ENCODE data around the gene DCST2. TPM values are rescaled to one million over a fixed set of nuclear protein-coding genes. Genes with fewer than 3 reads are reported as not detected.

Gene DCST2
- polyA plus RNA-seq, 2 of the 4 experiments (the other 2 are of a cell fraction) = 0.23 to 1.0 TPM

DNA sequence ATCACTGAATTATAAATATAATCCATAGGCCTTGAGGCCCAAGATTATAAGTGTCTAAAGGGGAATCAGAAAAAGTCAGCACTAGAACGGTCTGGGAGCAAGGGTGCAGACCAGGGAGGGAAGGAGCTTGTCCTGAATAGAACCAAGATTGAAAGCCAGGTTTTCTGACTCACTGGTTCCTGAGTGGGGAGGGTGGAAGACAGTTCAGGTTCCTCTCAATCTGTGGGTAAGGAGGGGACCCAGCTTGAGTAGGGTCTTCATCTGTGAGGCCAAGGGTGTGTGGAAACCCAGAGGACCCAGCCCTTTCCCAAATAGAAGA lies 39.4 kb downstream of the DCST2 start:
- ChIA-PET POLR2A (interaction anchor here (1.2 to 6.0 kb wide), 4 partner anchors 11 to 38 kb away, joined by 4 to 91 read pairs (median 12); partner anchors contain the start of genes CKS1B, FLAD1, PBXIP1 and SHC1), CTCF (interaction anchor here (1.4 kb wide), 1 partner anchor 90 kb away, joined by 7 read pairs; no protein-coding TSS in a partner anchor)
- no peak overlapping the region for H3K4me2 ChIP-seq
- H3K4me3 ChIP-seq = no peak overlapping the region
- ATAC-seq = no peak
- WGBS (ENCODE audit: missing lambda C conversion rate) = 62% methylated on average over 1 of the region's 1 CpG
- no peak for FAIRE-seq
- peaks cover 36% of the 10 kb centered on the region for H3K4me1 ChIP-seq
- H3K9me3 ChIP-seq = no peaks in the 10 kb centered on the region
- H3K27ac ChIP-seq = peak overlapping the region; percentile 35 to 63; a peak in 4 of 6 replicates
- no peak for DNase-seq (ENCODE audit: low read depth in 1 of 2, low spot score in 1 of 2)
- no peak for TF ChIP-seq PHF8 (IDR thresholded peaks at IDR 0.05; ENCODE audit: borderline replicate concordance, low read depth)
- no peak for TF ChIP-seq CHD4 (IDR thresholded peaks at IDR 0.05; ENCODE audit: borderline replicate concordance)
- TF ChIP-seq, protein P1, sequence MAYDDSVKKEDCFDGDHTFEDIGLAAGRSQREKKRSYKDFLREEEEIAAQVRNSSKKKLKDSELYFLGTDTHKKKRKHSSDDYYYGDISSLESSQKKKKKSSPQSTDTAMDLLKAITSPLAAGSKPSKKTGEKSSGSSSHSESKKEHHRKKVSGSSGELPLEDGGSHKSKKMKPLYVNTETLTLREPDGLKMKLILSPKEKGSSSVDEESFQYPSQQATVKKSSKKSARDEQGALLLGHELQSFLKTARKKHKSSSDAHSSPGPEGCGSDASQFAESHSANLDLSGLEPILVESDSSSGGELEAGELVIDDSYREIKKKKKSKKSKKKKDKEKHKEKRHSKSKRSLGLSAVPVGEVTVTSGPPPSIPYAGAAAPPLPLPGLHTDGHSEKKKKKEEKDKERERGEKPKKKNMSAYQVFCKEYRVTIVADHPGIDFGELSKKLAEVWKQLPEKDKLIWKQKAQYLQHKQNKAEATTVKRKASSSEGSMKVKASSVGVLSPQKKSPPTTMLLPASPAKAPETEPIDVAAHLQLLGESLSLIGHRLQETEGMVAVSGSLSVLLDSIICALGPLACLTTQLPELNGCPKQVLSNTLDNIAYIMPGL (CRISPR knock-in tag; IDR thresholded peaks at IDR 0.05; ENCODE audit: borderline replicate concordance) = no peak
- no peak for TF ChIP-seq CBX8 (IDR thresholded peaks at IDR 0.05)
- no peak for TF ChIP-seq HOXA7 (CRISPR knock-in tag; IDR thresholded peaks at IDR 0.05)
- no peak for TF ChIP-seq ZC3H11A (IDR thresholded peaks at IDR 0.05)
- TF ChIP-seq KDM5A (IDR thresholded peaks at IDR 0.05) = no peak
- TF ChIP-seq FOXS1 (CRISPR knock-in tag; IDR thresholded peaks at IDR 0.05) = no peak
- no peak for TF ChIP-seq SMC3 (IDR thresholded peaks at IDR 0.05)
- TF ChIP-seq, protein P2, sequence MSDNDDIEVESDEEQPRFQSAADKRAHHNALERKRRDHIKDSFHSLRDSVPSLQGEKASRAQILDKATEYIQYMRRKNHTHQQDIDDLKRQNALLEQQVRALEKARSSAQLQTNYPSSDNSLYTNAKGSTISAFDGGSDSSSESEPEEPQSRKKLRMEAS (IDR thresholded peaks at IDR 0.05) = no peak
- TF ChIP-seq, protein P3, sequence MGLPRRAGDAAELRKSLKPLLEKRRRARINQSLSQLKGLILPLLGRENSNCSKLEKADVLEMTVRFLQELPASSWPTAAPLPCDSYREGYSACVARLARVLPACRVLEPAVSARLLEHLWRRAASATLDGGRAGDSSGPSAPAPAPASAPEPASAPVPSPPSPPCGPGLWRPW (IDR thresholded peaks at IDR 0.05) = no peak
- TF ChIP-seq CEBPB (IDR thresholded peaks at IDR 0.05) = no peak
- no peak for TF ChIP-seq EHMT2 (IDR thresholded peaks at IDR 0.05; ENCODE audit: low read depth)
- no peak for TF ChIP-seq KDM1A (IDR thresholded peaks at IDR 0.05; ENCODE audit: low read depth)
- TF ChIP-seq NR3C1 (IDR thresholded peaks at IDR 0.05) = no peak

DNA sequence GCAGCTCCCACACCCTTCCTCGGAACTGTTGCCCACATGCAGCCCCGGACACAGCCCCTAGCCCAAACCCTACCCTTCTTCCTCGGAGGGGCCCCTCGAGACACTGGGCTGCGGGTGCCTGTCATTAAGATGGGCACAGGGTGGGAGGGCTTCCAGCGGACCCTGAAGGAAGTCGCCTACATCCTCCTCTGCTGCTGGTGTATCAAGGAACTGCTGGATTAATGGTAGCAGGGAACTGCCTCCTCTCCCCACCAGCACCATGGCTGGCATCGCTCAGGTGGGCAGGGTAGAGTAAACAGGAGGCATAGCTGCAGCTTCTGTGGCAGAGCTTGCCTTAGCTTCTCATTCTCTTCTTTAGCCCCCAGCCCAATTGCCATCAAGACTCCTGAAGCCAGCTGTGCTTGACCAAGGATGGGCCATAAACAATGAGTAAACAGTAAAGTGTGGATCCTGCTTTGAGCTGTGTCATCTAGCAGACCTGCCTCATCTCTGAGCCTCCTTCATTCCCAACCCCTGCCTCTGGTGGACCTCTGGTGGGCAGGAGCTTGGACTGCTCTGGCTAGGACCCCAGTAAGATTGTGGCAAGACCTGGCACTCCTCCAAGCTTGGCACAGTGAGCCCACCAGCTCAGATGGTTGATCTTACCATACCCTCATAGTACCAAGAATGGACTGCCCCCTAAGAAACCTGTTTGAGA lies 39.9 kb downstream of the DCST2 start, which contains the start of gene LENEP:
Gene LENEP (plus strand): TSS at position 15 of the 697 bp plus-strand sequence. CDS start 22 bp downstream, at position 37.
- WGBS (ENCODE audit: missing lambda C conversion rate) = 89% methylated on average over 7 of the region's 8 CpGs
- no peak for DNase-seq (ENCODE audit: low read depth in 1 of 2, low spot score in 1 of 2)
- peak within 1 kb of the TSS; percentile 35 to 63; a peak in 5 of 6 replicates for H3K27ac ChIP-seq

More for the DNA sequence above, 39.9 kb downstream of the DCST2 start, which contains the start of gene LENEP:
- Histone ChIP-seq H3K4me1 (peaks cover 31% of the 10 kb centered on the region), H3K4me2 (no peak within 1 kb of the TSS), H3K9me3 (no peaks in the 10 kb centered on the region), H3K4me3 (no peak within 1 kb of the TSS)
- FAIRE-seq = no peak
- ChIA-PET CTCF (interaction anchor here (1.4 kb wide), 1 partner anchor 91 kb away, joined by 7 read pairs; no protein-coding TSS in a partner anchor), POLR2A (interaction anchor here (0.6 to 6.0 kb wide), 6 partner anchors 9 to 60 kb away, joined by 3 to 91 read pairs (median 6); partner anchors contain the start of genes CKS1B, FLAD1, PBXIP1 and SHC1)
- ATAC-seq = peak; percentile 7 to 25; a peak in 3 of 6 replicates
- TF ChIP-seq RCOR1 (IDR thresholded peaks at IDR 0.05; ENCODE audit: low read depth, low read length) (no peak), JUN (IDR thresholded peaks at IDR 0.05) (0 out of 5 replicates have a peak, but pooled peaks of 1 of the 2 experiments have one; percentile 15)
- TF ChIP-seq, protein P4, sequence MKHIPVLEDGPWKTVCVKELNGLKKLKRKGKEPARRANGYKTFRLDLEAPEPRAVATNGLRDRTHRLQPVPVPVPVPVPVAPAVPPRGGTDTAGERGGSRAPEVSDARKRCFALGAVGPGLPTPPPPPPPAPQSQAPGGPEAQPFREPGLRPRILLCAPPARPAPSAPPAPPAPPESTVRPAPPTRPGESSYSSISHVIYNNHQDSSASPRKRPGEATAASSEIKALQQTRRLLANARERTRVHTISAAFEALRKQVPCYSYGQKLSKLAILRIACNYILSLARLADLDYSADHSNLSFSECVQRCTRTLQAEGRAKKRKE (CRISPR knock-in tag; IDR thresholded peaks at IDR 0.05; ENCODE audit: low read depth) = no peak
- TF ChIP-seq, protein P5, sequence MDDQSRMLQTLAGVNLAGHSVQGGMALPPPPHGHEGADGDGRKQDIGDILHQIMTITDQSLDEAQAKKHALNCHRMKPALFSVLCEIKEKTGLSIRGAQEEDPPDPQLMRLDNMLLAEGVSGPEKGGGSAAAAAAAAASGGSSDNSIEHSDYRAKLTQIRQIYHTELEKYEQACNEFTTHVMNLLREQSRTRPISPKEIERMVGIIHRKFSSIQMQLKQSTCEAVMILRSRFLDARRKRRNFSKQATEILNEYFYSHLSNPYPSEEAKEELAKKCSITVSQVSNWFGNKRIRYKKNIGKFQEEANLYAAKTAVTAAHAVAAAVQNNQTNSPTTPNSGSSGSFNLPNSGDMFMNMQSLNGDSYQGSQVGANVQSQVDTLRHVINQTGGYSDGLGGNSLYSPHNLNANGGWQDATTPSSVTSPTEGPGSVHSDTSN (IDR thresholded peaks at IDR 0.05) = 0 out of 2 replicates have a peak, but pooled peaks have one; percentile 39

All from A549 (cell line).